Mesenteric fat pad (tissue), 1 donor: ENCODE results near the gene SIVA1. TPM values are rescaled to one million over a fixed set of nuclear protein-coding genes. Genes with fewer than 3 reads are reported as not detected.
"Not testable (repeated sequence)": the region's sequence is repeated elsewhere in the genome, so short reads cannot be mapped to it uniquely, and the experiment has no call there.

Experiments used
- DNase-seq: peaks from one replicate; pipeline ENCODE4 v3.0.0-alpha.2; 2020; ENCODE audit warnings: low spot score
- total RNA-seq: library from RNA; stranded (reverse); fragmentation: NEBNext Ultra II Directional; extraction: Animal tissue kit (Norgen Biotek cat#: 25700); gene quantifications from one replicate; pipeline ENCODE4 v1.2.1, GENCODE V29; 2021
- donor health status: DM: yes; HTN: yes; CAD: no.

Gene SIVA1
- total RNA-seq, 1 donor from 2014 or later: 60.0 TPM

GRCh38 chr14:104750753-104751057, 2.2 kb upstream of the SIVA1 start:
- DNase-seq: not testable (repeated sequence)

DNA sequence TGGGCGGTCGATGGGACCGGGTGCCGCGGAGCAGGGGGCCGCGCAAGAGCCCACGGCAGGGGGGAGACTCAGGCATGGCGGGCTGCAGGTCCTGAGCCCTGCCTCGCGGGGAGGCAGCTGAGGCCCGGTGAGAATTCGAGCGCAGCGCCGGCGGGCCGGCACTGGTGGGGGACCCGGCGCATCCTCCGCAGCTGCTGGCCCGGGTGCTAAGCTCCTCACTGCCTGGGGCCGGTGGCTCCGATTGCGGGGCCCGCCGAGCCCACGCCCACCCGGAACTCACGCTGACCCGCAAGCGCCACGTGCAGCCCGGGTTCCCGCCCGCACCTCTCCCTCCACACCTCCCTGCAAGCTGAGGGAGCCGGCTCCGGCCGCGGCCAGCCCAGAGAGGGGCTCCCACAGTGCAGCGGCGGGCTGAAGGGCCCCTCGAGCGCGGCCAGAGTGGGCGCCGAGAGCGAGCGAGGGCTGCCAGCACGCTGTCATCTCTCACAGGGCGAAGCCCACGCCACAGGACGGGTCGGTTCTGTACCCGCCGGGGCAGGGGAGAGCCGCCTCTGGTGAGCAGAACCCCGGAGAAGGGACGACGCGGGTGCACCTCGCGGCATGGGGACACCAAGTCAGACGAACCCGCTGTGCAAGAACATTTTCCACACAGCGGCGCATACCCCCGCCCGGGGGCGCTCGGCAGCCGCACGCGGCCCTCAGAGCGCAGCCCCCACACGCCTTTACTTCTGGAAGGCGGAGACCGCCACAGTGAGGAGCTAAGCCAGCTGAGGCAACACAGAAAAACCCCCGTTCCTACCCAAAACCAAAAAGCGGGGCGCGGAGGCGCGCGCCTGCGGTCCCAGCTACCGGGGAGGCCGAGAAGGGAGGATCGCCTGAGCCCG, 1.2 kb upstream of the SIVA1 start:
- DNase-seq: no peak

GRCh38 chr14:104752423-104752734, 568 bp upstream of the SIVA1 start:
- no peak for DNase-seq

GRCh38 chr14:104753528-104754212, 723 bp downstream of the SIVA1 start:
- DNase-seq: no peak

GRCh38 chr14:104754213-104754851, 1.4 kb downstream of the SIVA1 start:
- no peak for DNase-seq

DNA sequence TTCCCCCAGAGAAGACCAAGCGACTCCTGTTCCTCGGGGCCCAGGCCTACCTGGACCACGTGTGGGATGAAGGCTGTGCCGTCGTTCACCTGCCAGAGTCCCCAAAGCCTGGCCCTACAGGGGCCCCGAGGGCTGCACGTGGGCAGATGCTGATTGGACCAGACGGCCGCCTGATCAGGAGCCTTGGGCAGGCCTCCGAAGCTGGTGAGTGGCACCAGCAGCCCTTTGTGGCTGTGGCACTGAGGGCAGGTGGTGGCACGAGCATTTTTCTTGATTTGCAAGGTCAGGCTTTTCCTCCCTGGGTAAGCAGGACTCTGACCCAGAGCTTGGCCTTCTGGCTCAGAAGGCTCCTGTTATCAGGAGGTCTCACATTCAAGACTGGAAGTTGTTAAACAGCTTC, 2.7 kb downstream of the SIVA1 start:
- DNase-seq: no peak

GRCh38 chr14:104756477-104757237, 3.7 kb downstream of the SIVA1 start:
- DNase-seq: no peak

GRCh38 chr14:104757238-104757585, 4.3 kb downstream of the SIVA1 start:
- DNase-seq: no peak

DNA sequence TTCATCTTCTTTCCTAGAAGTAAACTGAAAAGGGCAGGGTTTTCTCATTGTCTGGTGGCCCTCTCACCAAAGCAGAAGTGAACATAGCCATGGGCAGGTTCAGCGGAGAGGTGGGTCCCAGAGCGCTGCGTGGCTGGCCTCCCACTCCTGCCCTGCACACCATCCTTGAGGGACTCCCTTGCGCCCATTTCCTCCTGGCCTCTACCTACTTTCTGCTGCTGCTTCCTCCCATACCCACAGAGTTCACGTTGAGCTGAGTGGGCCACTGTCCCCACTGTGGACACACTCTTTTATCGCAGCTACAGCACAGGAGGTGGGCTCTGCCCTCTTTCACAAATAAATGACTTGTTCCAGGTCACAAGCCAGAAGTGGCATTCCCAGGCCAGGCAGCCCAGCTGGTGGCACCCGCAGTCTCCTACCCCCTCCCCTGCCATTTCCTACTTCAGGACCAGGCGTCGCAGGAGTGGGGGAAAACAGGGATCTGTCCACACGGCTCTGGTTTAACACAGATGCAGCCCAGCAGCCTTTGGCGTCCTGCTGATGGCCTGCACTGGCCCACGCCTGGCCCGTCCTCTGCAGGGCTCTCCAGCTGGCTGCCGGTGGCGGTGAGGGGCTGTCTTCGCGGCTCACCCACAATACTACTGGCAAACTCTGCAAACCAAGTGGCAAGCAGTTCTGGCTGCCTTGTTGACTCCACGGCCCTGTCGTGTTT, 4.9 kb downstream of the SIVA1 start:
- DNase-seq: no peak

GRCh38 chr14:104758981-104759969, 6.3 kb downstream of the SIVA1 start:
- DNase-seq: no peak

- no peak for DNase-seq
Observed at GRCh38 chr14:104765517-104765916, 12.6 kb downstream of the SIVA1 start.

DNA sequence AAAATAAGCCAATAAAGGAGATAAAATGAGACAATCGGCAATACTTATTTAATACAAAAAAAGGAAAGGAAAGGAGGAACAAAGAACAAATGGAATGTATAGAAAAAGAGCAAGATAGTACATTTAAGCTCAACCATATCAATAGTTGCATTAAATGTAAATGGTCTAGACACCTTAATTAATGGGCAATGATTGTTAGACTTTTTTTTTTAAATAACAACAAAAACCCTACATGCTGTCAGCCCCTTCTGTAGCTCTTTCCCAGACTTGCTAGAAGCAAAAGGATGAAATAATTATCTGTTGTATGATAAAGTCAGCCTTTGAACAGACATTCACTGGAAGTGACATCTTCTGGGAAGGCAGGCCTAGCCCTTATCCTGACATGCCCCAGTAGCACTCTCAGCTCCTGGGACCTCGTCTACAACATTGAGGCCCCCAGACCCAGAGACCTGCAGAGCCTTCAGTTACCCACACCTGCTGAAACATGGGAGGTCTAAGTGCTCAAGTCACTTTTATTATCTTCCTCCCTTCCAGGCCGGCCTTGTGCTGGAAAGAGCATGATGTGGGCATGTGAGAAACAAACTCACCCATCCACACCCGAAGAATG, 13.4 kb downstream of the SIVA1 start:
- DNase-seq: no peak

- no peak for DNase-seq
Observed at GRCh38 chr14:104766863-104767633, 14.1 kb downstream of the SIVA1 start.

- DNase-seq: no peak
Observed at GRCh38 chr14:104767634-104767918, 14.6 kb downstream of the SIVA1 start.

DNA sequence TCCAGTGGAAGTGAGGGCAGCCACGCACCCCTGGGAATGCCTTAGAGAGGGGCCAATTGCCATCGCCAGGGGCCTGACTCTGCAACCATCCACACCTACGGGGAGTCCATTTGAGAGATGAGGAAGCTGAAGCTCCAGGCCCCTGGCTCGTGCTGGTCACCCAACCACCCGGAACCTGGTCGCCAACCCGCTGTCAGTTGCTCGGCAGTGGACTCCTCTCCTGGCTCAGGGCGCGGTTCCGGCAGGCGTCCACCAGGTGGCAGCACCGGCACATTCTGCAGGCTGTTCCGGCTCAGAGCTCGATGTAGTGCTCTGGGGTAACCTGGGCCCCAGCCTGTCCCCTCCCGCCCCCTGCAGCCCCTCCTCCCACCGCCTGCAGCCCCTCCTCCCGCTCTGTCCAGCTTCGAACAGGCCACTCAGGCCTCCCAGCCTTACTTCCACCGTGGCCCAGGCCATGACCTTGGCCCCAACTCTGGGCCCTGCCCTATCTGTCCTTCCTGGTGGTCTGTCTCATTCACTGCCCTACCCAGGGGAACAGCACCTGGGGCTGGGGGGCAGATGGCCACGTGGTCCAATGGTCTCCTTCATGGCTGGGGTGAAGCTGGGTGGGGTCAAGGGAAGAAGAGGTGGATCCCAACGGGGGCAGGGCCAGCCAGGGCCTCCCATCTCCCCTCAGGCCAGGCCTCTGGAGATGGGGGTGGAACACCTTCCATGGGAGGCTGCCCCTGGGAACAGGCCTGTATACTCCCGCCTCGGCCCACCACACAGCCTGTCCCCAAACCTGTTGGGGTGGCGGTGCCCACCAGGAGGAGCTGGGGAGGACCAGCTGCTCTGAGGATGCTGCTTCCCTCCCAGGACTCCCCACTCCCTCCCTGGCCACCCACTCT, 15.7 kb downstream of the SIVA1 start:
- DNase-seq: peak; percentile 98

GRCh38 chr14:104769324-104770071, 16.6 kb downstream of the SIVA1 start:
- no peak for DNase-seq

- no peak for DNase-seq
Observed at GRCh38 chr14:104770072-104770579, 17.2 kb downstream of the SIVA1 start.
